ENCODE results near the gene ITPK1. TPM values are rescaled to one million over a fixed set of nuclear protein-coding genes. Genes with fewer than 3 reads are reported as not detected.
A peak's percentile ranks its signal among the peaks of the same experiment; 100 is the strongest.

The ITPK1 gene
- total RNA-seq, 4 donors from 2014 or later, result 19.7 to 97.7 (median 26.5) TPM

DNA sequence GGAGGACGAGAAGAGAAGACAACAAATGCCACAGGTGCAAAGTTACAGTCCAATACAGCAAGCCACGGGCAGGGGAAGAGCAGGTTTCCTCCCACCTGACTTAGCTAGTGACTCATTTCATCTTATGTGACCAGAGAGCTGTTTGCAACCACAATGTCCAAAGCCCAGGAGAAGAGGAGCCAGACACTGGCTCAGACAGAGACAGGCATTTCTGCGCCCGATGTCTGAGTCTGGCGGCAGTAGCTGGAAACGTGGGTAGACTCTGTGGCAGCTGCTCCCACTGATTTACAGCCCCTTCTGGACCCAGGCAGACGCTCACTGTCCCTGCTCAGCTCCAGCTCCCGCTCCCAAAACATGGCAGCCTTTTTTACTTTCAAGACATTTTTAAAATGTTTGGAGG lies 132.8 kb downstream of the ITPK1 start:
- Histone ChIP-seq H3K27me3 (no peaks in the 10 kb centered on the region), H3K9me3 (peaks cover 0 to 7% of the 10 kb centered on the region in 2 donors), H3K4me1 (peaks cover 4 to 12% of the 10 kb centered on the region in 2 donors), H3K4me3 (no peak overlapping the region), H3K36me3 (no peaks in the 10 kb centered on the region), H3K27ac (peak overlapping the region in 1 of 2 donors; percentile 19)
- no peak for TF ChIP-seq POLR2A (IDR thresholded peaks at IDR 0.05)
- TF ChIP-seq, protein P1, sequence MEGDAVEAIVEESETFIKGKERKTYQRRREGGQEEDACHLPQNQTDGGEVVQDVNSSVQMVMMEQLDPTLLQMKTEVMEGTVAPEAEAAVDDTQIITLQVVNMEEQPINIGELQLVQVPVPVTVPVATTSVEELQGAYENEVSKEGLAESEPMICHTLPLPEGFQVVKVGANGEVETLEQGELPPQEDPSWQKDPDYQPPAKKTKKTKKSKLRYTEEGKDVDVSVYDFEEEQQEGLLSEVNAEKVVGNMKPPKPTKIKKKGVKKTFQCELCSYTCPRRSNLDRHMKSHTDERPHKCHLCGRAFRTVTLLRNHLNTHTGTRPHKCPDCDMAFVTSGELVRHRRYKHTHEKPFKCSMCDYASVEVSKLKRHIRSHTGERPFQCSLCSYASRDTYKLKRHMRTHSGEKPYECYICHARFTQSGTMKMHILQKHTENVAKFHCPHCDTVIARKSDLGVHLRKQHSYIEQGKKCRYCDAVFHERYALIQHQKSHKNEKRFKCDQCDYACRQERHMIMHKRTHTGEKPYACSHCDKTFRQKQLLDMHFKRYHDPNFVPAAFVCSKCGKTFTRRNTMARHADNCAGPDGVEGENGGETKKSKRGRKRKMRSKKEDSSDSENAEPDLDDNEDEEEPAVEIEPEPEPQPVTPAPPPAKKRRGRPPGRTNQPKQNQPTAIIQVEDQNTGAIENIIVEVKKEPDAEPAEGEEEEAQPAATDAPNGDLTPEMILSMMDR (IDR thresholded peaks at IDR 0.05), result no peak
- no peak for DNase-seq
- intact Hi-C loops (cut with DNase I; ENCODE audit: low total_unique reads), result no loop called here

DNA sequence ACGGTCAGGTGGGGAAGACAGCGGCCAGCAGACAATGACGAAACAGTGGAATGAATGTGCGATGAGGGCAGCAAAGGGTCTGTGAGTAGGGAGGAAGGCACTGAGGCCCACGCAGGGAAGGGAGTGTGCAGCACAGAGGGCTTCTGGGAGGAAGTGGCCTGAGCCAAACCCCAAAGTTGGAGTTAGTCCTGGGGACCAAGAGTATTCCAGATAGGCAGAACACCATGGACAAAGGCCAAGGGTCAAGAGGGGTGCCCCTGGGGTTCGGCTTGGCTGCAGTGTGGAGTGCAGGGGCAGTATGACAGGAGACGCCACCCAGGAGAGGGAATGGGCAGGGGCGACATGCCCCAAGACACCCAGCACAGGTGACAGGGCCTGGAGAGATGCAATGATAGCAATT lies 134.0 kb downstream of the ITPK1 start:
- H3K9me3 ChIP-seq, result peaks cover 0 to 7% of the 10 kb centered on the region in 2 donors
- no peak for DNase-seq
- intact Hi-C loops (cut with DNase I; ENCODE audit: low total_unique reads), result no loop called here
- TF ChIP-seq, protein P1 (IDR thresholded peaks at IDR 0.05), result no peak
- no peak for TF ChIP-seq POLR2A (IDR thresholded peaks at IDR 0.05)
- H3K27ac ChIP-seq, result no peak overlapping the region
- no peaks in the 10 kb centered on the region for H3K27me3 ChIP-seq
- peaks cover 4 to 9% of the 10 kb centered on the region in 2 donors for H3K4me1 ChIP-seq
- no peaks in the 10 kb centered on the region for H3K36me3 ChIP-seq
- H3K4me3 ChIP-seq, result no peak overlapping the region

DNA sequence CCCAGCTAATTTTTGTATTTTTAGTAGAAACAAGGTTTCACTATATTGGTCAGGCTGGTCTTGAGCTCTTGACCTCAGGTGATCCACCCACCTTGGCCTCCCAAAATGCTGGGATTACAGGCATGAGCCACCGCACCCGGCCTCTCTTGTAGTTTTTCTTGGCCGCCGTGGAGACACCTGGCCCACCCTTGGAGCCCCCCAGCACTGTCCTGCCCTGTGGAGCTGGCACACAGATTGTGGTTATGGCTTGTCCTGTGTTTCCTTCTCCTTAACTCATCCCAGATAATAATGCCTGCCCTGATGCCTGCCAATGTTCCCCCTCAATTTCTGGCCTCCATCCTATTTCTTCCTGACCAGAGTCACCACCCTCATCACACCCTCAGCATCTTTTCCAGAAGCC lies 134.9 kb downstream of the ITPK1 start:
- no peak for DNase-seq
- no peak overlapping the region for H3K4me3 ChIP-seq
- H3K36me3 ChIP-seq, result no peaks in the 10 kb centered on the region
- H3K4me1 ChIP-seq, result peaks cover 0 to 6% of the 10 kb centered on the region in 2 donors
- H3K27me3 ChIP-seq, result no peaks in the 10 kb centered on the region
- H3K27ac ChIP-seq, result no peak overlapping the region
- TF ChIP-seq, protein P1 (IDR thresholded peaks at IDR 0.05), result no peak
- peaks cover 0 to 13% of the 10 kb centered on the region in 2 donors for H3K9me3 ChIP-seq
- intact Hi-C loops (cut with DNase I; ENCODE audit: low total_unique reads), result no loop called here

DNA sequence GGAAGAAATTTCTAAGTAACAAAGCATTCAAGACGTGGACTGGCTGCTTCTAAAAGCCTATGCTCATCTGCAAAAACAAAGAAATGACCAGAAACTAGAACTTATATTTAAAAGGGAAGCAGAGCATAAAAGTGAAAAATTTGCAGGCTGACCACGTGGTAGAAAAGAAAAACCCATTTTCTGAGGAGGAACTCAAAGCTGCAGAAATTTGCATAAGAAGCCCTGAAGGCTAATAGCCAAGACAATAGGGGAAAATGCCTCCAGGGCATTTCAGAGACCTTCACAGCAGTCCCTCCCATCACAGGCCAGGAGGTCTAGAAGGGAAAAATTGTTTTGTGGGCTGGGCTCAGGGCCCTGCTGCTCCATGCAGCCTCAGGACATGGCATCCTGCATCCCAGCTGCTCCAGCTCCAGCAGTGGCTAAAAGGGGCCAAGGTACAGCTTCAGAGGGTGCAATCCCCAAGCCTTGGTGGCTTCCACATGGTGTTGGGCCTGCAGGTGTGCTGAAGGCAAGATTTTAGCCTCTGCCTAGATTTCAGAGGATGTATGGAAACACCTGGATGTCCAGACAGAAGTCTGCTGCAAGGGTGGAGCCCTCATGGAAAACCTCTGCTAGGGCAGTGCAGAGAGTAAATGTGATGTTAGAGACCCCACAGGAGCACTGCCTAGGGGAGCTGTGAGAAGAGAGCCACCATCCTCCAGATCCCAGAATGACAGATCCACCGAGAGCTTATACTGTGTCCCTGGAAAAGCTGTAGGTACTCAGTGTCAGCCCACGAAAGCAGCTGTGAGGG lies 137.3 kb downstream of the ITPK1 start:
- DNase-seq, result no peak
- no peaks in the 10 kb centered on the region for H3K27me3 ChIP-seq
- intact Hi-C loops (cut with DNase I; ENCODE audit: low total_unique reads), result no loop called here
- TF ChIP-seq, protein P1 (IDR thresholded peaks at IDR 0.05), result no peak
- TF ChIP-seq POLR2A (IDR thresholded peaks at IDR 0.05), result no peak
- H3K27ac ChIP-seq, result no peak overlapping the region
- H3K4me1 ChIP-seq, result peaks cover 0 to 4% of the 10 kb centered on the region in 2 donors
- H3K36me3 ChIP-seq, result no peaks in the 10 kb centered on the region
- peaks cover 0 to 13% of the 10 kb centered on the region in 2 donors for H3K9me3 ChIP-seq
- H3K4me3 ChIP-seq, result no peak overlapping the region

DNA sequence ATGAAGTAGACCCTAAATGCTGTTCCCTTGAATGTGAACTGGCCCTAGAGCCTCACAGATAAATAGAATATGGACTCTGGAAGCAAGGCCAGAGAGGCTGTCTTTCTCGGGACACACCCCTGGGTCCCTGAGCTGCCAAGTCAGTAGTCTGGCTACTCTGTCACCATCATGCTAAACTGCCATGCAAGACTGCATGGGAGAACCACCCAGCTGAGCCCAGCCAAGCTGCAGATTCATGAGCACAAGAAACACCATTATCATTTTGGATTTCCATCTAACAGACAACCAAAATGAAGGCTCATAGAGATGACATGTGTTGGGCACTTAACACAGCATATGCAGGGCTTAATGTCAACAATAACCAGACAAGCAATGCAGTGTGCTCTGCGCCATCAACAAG lies 139.5 kb downstream of the ITPK1 start:
- Histone ChIP-seq H3K27ac (no peak overlapping the region), H3K4me3 (no peak overlapping the region), H3K4me1 (peaks cover 6 to 22% of the 10 kb centered on the region in 2 donors), H3K36me3 (no peaks in the 10 kb centered on the region), H3K27me3 (no peaks in the 10 kb centered on the region), H3K9me3 (peaks cover 0 to 13% of the 10 kb centered on the region in 2 donors)
- no peak for TF ChIP-seq POLR2A (IDR thresholded peaks at IDR 0.05)
- TF ChIP-seq, protein P1 (IDR thresholded peaks at IDR 0.05), result no peak
- DNase-seq, result no peak
- intact Hi-C loops (cut with DNase I; ENCODE audit: low total_unique reads), result no loop called here
